Bone marrow (tissue), 2 donors: ENCODE data around the gene CLEC17A.

Experiments used
- DNase-seq, 2 donors: peaks; one replicate each; lab custom pipeline; 2025; lab: John Stamatoyannopoulos, UW

The CLEC17A gene

GRCh38 chr19:14654786-14655560 lies 72.1 kb downstream of the CLEC17A start:
- DNase-seq: no peak

GRCh38 chr19:14655726-14656125 lies 72.8 kb downstream of the CLEC17A start:
- no peak for DNase-seq

- no peak for DNase-seq
These were observed 77.1 kb downstream of the CLEC17A start for GRCh38 chr19:14659874-14660489.

- no peak for DNase-seq
These were observed 78.6 kb downstream of the CLEC17A start for GRCh38 chr19:14661372-14661924.
